Small intestine (tissue), 7 donors: ENCODE data around the gene FBRSL1. TPM values are rescaled to one million over a fixed set of nuclear protein-coding genes. Genes with fewer than 3 reads are reported as not detected.

Experiments
- DNase-seq, 2 donors: peaks; one replicate each; pipeline versions ENCODE4 v3.0.0 to v3.0.0-alpha.2; 2013
- FAIRE-seq: peaks from 2 replicates; lab custom pipeline; 2012; peaks lifted over from hg19 to GRCh38; lab: Jason Lieb, UNC
- H3K27ac ChIP-seq, 3 donors: one replicate each; pipeline ENCODE4 v1.5.1; 2013; ENCODE audit warnings: low read length in 2 of 3, mild to moderate bottlenecking in 2 of 3, control low read depth in 1 of 3, inconsistent platforms in 1 of 3, low read depth in 1 of 3, moderate library complexity in 1 of 3
- H3K27me3 ChIP-seq, 3 donors: one replicate each; pipeline ENCODE4 v1.6.1; 2013; ENCODE audit warnings: low read length in 3 of 3, inconsistent platforms in 1 of 3; ENCODE audit not compliant: control insufficient read depth in 3 of 3, insufficient read depth in 3 of 3
- H3K36me3 ChIP-seq, 3 donors: one replicate each; pipeline ENCODE4 v1.6.1; 2013; ENCODE audit warnings: low read length in 3 of 3, inconsistent platforms in 1 of 3, low read depth in 1 of 3, mild to moderate bottlenecking in 1 of 3, moderate library complexity in 1 of 3; ENCODE audit not compliant: control insufficient read depth in 3 of 3, insufficient read depth in 2 of 3
- H3K4me1 ChIP-seq, 3 donors: one replicate each; pipeline ENCODE4 v1.6.1; 2013; ENCODE audit warnings: low read length in 2 of 3, inconsistent platforms in 1 of 3, low read depth in 1 of 3, mild to moderate bottlenecking in 1 of 3, moderate library complexity in 1 of 3; ENCODE audit not compliant: control insufficient read depth in 3 of 3, insufficient read depth in 2 of 3
- H3K4me3 ChIP-seq, 3 donors: one replicate each; pipeline ENCODE4 v1.5.1; 2013; ENCODE audit warnings: low read length in 3 of 3, control low read depth in 1 of 3, inconsistent platforms in 1 of 3, low read depth in 1 of 3, mild to moderate bottlenecking in 1 of 3, moderate library complexity in 1 of 3
- H3K9me3 ChIP-seq, 2 donors: one replicate each; pipeline ENCODE4 v1.6.1; 2013; ENCODE audit warnings: low read depth in 1 of 2, low read length in 1 of 2; ENCODE audit not compliant: control insufficient read depth in 2 of 2, insufficient read depth in 1 of 2
- WGBS, 3 donors: extraction: QIAGEN DNeasy Blood & Tissue Kit; methylation state at CpG; one replicate each; pipeline ENCODE4 v1.1.7; 2013; 5-methylcytosine and 5-hydroxymethylcytosine counted together
- polyA plus RNA-seq, 4 donors: library from polyadenylated mRNA; stranded (reverse) in 3 of 4; unstranded in 1 of 4; fragments of 200-250 nt in 3 of 4; fragments of 120-200 nt in 1 of 4; gene quantifications; one replicate each; pipeline versions ENCODE4 v1.2.1 to v1.2.3, GENCODE V29; 2013
- donor health status: healthy with polysubstance abuse.
- donor health status: control.
- donor health status: control.
- donor health status: Bipolar disorder and iron deficiency.
- donor health status: healthy.

The FBRSL1 gene
- polyA plus RNA-seq, 4 donors: 24.3 to 59.5 (median 32.5) TPM

DNA sequence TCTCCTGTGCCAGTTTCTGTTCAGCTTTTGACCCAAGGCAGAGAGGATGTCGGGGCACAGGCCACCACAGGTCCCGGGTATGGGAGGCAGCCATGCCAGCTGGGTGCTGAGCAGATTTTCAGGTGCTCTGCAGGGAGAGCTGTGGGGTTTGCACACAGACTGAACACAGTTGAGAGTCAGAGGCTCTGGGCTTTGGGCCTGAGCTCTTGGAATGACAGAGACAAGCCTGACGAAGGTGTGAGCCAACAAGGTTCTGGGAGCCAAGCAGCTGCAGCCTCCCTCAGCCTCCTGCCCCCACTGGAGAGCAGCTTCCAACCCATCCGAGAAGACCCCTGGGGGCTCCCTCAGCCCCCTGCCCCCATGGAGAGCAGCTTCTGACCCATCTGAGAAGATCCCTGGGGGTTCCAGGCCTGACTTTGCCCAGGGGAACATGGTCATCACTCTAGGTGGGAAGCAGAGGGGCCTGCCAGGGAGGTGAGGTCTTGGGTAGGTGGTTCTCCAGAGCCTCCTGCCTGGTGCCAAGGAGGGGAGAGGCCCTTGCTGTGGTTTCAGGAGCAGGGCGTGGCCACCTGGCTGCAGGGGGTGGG is 13.8 kb downstream of the FBRSL1 start:
- H3K27ac ChIP-seq: no peak overlapping the region
- FAIRE-seq: no peak
- H3K27me3 ChIP-seq: no peaks in the 10 kb centered on the region
- DNase-seq: no peak
- 66 to 72% (median 67%) methylated on average over 5 of the region's 5 CpGs for WGBS, 3 donors
- no peaks in the 10 kb centered on the region for H3K9me3 ChIP-seq
- H3K36me3 ChIP-seq: peaks cover 0 to 41% (median 2%) of the 10 kb centered on the region in 3 donors
- peaks cover 0 to 63% (median 8%) of the 10 kb centered on the region in 3 donors for H3K4me1 ChIP-seq
- no peak overlapping the region for H3K4me3 ChIP-seq

DNA sequence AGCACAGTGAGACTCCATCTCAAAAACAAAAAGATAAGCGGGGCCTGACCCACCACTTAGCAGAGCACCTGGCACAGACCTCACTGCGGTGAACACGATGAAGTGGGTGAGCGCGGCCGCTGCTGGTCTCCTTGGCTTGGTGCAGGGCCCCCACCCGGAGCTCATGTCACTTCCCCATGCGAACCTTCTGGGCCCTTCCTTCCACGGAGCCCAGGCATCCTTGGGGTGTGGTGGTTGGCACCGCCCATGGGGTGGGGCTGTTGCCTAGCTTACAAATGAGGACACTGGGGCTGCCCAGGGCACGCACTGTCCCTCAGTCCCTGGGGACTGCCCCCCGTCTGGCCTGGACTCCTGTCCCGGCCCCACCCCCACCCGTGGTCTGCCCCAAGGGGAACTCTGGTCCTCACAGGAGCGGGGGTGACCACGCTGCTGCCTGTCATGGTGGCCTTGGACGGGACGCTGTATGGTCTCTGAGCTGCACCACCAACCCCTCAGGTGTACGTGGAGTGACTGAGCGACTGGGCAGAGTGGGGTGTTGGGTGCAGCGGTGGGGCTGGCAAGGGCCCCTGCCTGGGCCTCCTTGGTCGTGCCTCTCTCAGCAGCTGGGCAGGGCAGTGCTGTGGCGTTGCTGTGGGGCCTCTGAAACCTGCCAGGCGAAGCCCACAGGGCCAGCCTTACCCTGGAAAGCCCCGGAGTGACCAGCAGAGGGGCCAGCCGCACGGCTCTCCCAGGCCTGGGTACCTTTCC is 15.3 kb downstream of the FBRSL1 start:
- FAIRE-seq (no peak), DNase-seq (peak in 1 of 2 donors; percentile 48)
- no peaks in the 10 kb centered on the region for H3K9me3 ChIP-seq
- H3K27me3 ChIP-seq: no peaks in the 10 kb centered on the region
- WGBS, 3 donors: 75 to 78% (median 76%) methylated on average over 26 to 27 of the region's 27 CpGs
- peaks cover 0 to 43% (median 2%) of the 10 kb centered on the region in 3 donors for H3K36me3 ChIP-seq
- H3K4me1 ChIP-seq: peaks cover 0 to 59% (median 8%) of the 10 kb centered on the region in 3 donors
- no peak overlapping the region for H3K4me3 ChIP-seq
- peak overlapping the region in 2 of 3 donors; percentile 28 to 45 for H3K27ac ChIP-seq

- H3K36me3 ChIP-seq: peaks cover 2 to 46% (median 2%) of the 10 kb centered on the region in 3 donors
- DNase-seq (no peak), FAIRE-seq (no peak)
- no peaks in the 10 kb centered on the region for H3K9me3 ChIP-seq
- H3K4me3 ChIP-seq: no peak overlapping the region
- H3K27ac ChIP-seq: peak overlapping the region in 2 of 3 donors; percentile 28 to 45
- H3K27me3 ChIP-seq: no peaks in the 10 kb centered on the region
- WGBS, 3 donors: 68 to 84% (median 72%) methylated on average over 10 of the region's 10 CpGs
- peaks cover 0 to 55% (median 8%) of the 10 kb centered on the region in 3 donors for H3K4me1 ChIP-seq
These were observed 15.9 kb downstream of the FBRSL1 start for GRCh38 chr12:132505852-132506219.

GRCh38 chr12:132506328-132507160 is 16.6 kb downstream of the FBRSL1 start:
- peak overlapping the region in 2 of 3 donors; percentile 14 to 65 for H3K27ac ChIP-seq
- no peaks in the 10 kb centered on the region for H3K9me3 ChIP-seq
- H3K4me1 ChIP-seq: peaks cover 0 to 48% (median 6%) of the 10 kb centered on the region in 3 donors
- FAIRE-seq: no peak
- WGBS, 3 donors: 35 to 67% (median 55%) methylated on average over 31 to 32 of the region's 32 CpGs
- H3K36me3 ChIP-seq: peaks cover 2 to 47% (median 2%) of the 10 kb centered on the region in 3 donors
- no peaks in the 10 kb centered on the region for H3K27me3 ChIP-seq
- DNase-seq: peak in 1 of 2 donors; percentile 91
- H3K4me3 ChIP-seq: peak overlapping the region in 1 of 3 donors; percentile 20

DNA sequence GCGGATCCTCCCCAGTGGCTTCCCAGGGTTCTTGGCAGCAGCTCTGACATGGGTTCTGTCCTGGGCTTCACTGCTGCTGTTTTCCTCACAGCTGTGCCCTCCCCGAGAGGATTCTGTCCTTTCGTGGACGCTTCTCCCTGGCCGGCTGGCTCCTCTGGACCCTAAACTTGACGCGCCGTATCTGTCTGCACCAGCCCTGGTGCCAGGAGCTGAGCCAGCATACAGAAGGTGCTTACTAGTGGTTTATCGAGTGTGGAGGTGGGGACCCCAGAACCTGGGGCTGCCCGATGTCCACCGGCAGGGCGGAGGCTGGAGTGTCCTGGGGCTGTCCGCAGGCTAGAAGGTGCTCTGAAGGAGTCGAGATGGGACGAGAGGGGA is 17.2 kb downstream of the FBRSL1 start:
- Histone ChIP-seq H3K4me3 (peak overlapping the region in 1 of 3 donors; percentile 20), H3K4me1 (peaks cover 0 to 42% (median 6%) of the 10 kb centered on the region in 3 donors), H3K27ac (peak overlapping the region in 2 of 3 donors; percentile 14 to 65), H3K36me3 (peaks cover 2 to 47% (median 4%) of the 10 kb centered on the region in 3 donors), H3K27me3 (no peaks in the 10 kb centered on the region), H3K9me3 (no peaks in the 10 kb centered on the region)
- DNase-seq (no peak), FAIRE-seq (no peak)
- 70 to 95% (median 83%) methylated on average over 15 of the region's 15 CpGs for whole genome bisulfite sequencing, 3 donors

DNA sequence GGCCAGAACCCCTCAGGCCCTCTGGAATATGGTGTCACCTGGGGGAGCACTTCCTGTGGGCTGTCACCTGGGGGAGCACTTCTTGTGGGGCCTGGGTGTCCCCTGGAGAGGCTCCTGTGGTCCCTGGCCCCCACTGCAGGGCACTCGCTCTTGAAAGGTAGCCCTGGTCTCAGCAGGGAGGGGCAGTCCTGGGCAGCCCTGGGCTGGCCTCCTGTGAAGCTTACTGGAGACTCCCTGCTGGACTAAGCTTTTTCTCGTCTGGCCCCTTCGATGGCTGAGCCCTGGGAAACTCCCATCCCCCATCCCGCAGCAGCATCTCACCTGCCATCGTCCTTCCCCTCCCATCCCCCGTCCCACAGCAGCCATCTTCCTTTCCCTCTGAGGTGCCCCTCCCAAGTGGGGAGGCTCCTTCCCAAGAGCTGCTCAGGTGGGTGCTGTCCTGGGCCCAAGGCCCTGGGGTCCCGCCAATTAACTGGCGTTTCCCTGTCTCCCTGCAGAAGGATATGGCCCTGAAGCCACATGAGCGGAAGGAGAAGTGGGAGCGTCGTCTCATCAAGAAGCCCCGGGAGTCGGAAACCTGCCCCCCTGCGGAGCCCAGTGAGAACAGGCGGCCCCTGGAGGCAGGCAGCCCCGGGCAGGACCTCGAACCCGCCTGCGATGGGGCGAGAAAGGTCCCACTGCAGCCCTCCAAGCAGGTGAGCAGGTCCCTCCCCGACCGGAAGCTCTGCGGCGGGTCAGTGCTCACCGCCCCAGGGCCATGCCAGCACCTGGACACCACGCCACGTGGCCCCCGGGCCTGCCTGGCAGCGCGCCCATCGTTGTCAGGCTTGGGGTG is 17.9 kb downstream of the FBRSL1 start:
- Histone ChIP-seq H3K4me1 (peaks cover 0 to 39% (median 5%) of the 10 kb centered on the region in 3 donors), H3K4me3 (no peak overlapping the region), H3K9me3 (no peaks in the 10 kb centered on the region), H3K36me3 (peaks cover 2 to 53% (median 6%) of the 10 kb centered on the region in 3 donors), H3K27me3 (no peaks in the 10 kb centered on the region), H3K27ac (peak overlapping the region in 1 of 3 donors; percentile 65)
- FAIRE-seq (no peak), DNase-seq (no peak)
- whole genome bisulfite sequencing, 3 donors: 89 to 92% (median 92%) methylated on average over 28 to 31 of the region's 31 CpGs

GRCh38 chr12:132508491-132508740 is 18.5 kb downstream of the FBRSL1 start:
- H3K27me3 ChIP-seq: no peaks in the 10 kb centered on the region
- no peak for DNase-seq
- 91 to 94% (median 93%) methylated on average over 16 of the region's 16 CpGs for WGBS, 3 donors

More at GRCh38 chr12:132508491-132508740, 18.5 kb downstream of the FBRSL1 start:
- no peak overlapping the region for H3K27ac ChIP-seq
- H3K4me3 ChIP-seq: no peak overlapping the region
- peaks cover 2 to 57% (median 6%) of the 10 kb centered on the region in 3 donors for H3K36me3 ChIP-seq
- H3K9me3 ChIP-seq: no peaks in the 10 kb centered on the region
- H3K4me1 ChIP-seq: peaks cover 0 to 37% (median 3%) of the 10 kb centered on the region in 3 donors
- FAIRE-seq: no peak
